Liver (tissue), 3 donors: ENCODE measurements around the gene TMEM245.

Experiments used
- CTCF ChIP-seq: fragments of 150-350 bp; IDR thresholded peaks from 2 replicates; pipeline ENCODE4 v1.5.1; 2017; ENCODE audit warnings: improper control_type of control experiment, low read depth, low read length; ENCODE audit not compliant: missing input control
- HNF4A ChIP-seq, 2 donors: conservative IDR thresholded peaks; 2 replicates each; pipeline ENCODE4 v1.6.1; 2016; ENCODE audit warnings: antibody characterized with exemption in 2 of 2, mild to moderate bottlenecking in 2 of 2
- donor health status: healthy.
- donor health status: healthy.

DNA sequence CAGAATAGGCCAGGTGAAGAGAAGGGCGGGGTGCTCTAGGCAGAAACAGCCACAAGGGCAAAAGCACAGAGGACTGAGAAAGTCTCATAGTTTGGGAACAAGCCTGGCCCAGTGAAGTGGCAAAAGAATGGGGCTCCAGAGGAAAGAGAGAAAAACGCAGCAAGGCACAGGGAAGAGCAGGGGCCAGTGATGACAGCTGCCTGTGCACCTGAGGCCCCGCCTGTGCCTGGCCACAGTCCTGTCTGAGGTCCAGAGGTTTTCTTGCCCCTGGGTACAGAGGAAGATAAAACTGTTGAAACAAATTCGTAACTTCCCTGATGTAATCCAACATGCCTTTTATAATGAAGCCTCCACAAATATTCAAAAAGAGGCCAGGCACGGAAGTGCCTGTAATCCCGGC lies 25.3 kb upstream of the TMEM245 start:
- TF ChIP-seq HNF4A (conservative IDR thresholded peaks at IDR 0.05) (no peak), CTCF (no peak)
